AG08395 (cell line): ENCODE data around the gene BAG5.

Experiments
- DNase-seq: peaks from one replicate; pipeline ENCODE4 v3.0.0; 2012; ENCODE audit warnings: mixed read lengths, low spot score

Gene BAG5

GRCh38 chr14:103508521-103509329 is 53.7 kb downstream of the BAG5 start:
- no peak for DNase-seq

- no peak for DNase-seq
These were observed 54.7 kb downstream of the BAG5 start for GRCh38 chr14:103507751-103508150.
